Vagina (tissue), 2 donors: ENCODE results near the gene FAM169A.

Experiments used
- POLR2A ChIP-seq, 2 donors: fragments of 450-650 bp; IDR thresholded peaks; one replicate each; pipeline ENCODE4 v1.6.1; 2017; ENCODE audit warnings: antibody characterized with exemption in 2 of 2, mild to moderate bottlenecking in 2 of 2, moderate library complexity in 2 of 2
- TF ChIP-seq, protein P1 (sequence below), 3 experiments: fragments of 450-650 bp in 2 of 3; fragments of 200-600 bp in 1 of 3; sonication (generic) in 1 of 3; IDR thresholded peaks; one replicate each; pipeline ENCODE4 v1.5.1; 2017 to 2019; ENCODE audit warnings: antibody characterized with exemption in 3 of 3, mild to moderate bottlenecking in 2 of 3, moderate library complexity in 2 of 3

GRCh38 chr5:74787424-74787823 lies 78.8 kb downstream of the FAM169A start:
- TF ChIP-seq, protein P1, sequence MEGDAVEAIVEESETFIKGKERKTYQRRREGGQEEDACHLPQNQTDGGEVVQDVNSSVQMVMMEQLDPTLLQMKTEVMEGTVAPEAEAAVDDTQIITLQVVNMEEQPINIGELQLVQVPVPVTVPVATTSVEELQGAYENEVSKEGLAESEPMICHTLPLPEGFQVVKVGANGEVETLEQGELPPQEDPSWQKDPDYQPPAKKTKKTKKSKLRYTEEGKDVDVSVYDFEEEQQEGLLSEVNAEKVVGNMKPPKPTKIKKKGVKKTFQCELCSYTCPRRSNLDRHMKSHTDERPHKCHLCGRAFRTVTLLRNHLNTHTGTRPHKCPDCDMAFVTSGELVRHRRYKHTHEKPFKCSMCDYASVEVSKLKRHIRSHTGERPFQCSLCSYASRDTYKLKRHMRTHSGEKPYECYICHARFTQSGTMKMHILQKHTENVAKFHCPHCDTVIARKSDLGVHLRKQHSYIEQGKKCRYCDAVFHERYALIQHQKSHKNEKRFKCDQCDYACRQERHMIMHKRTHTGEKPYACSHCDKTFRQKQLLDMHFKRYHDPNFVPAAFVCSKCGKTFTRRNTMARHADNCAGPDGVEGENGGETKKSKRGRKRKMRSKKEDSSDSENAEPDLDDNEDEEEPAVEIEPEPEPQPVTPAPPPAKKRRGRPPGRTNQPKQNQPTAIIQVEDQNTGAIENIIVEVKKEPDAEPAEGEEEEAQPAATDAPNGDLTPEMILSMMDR (IDR thresholded peaks at IDR 0.05), result no peak
- no peak for TF ChIP-seq POLR2A (IDR thresholded peaks at IDR 0.05)
